ENCODE measurements around the gene LMO2. TPM values are rescaled to one million over a fixed set of nuclear protein-coding genes. Genes with fewer than 3 reads are reported as not detected.

The LMO2 gene
- total RNA-seq, 2 donors from 2014 or later, result 7.3 to 8.0 TPM

DNA sequence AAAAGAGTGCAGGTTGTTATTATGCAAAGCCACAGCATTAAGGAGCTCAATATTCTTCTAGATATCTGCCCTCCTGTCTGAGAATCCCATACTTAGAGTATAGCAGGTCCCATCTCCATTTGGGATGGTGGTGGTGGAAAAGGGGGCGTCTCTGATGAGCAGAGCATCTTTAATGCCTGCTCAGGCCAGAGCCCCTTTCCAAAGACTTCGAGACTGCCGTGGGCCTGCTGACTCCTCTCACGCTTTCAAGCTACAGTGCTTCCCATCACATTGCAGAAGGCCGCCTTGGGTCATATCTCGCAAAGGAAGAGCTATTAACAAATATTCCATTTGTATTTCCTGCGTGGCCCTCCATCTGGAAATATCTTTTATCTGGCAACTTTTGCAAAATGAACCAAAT lies 10.9 kb downstream of the LMO2 start:
- TF ChIP-seq POLR2A (IDR thresholded peaks at IDR 0.05), result no peak
- TF ChIP-seq, protein P1, sequence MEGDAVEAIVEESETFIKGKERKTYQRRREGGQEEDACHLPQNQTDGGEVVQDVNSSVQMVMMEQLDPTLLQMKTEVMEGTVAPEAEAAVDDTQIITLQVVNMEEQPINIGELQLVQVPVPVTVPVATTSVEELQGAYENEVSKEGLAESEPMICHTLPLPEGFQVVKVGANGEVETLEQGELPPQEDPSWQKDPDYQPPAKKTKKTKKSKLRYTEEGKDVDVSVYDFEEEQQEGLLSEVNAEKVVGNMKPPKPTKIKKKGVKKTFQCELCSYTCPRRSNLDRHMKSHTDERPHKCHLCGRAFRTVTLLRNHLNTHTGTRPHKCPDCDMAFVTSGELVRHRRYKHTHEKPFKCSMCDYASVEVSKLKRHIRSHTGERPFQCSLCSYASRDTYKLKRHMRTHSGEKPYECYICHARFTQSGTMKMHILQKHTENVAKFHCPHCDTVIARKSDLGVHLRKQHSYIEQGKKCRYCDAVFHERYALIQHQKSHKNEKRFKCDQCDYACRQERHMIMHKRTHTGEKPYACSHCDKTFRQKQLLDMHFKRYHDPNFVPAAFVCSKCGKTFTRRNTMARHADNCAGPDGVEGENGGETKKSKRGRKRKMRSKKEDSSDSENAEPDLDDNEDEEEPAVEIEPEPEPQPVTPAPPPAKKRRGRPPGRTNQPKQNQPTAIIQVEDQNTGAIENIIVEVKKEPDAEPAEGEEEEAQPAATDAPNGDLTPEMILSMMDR (IDR thresholded peaks at IDR 0.05), result no peak
- H3K36me3 ChIP-seq (replicated peaks in 1 of 2; ENCODE audit: insufficient read depth in 1 of 2, low read depth in 2 of 2), result no peaks in the 10 kb centered on the region
- H3K4me1 ChIP-seq, result no peaks in the 10 kb centered on the region
- WGBS, 2 donors, result 65 to 74% methylated on average over 7 of the region's 7 CpGs
- no peak overlapping the region for H3K27ac ChIP-seq
- ATAC-seq (no peak), DNase-seq (no peak)
- intact Hi-C loops (cut with DNase I), result no loop called here
- no peak overlapping the region for H3K4me3 ChIP-seq
- H3K9me3 ChIP-seq, result no peaks in the 10 kb centered on the region
- H3K27me3 ChIP-seq, result no peaks in the 10 kb centered on the region

DNA sequence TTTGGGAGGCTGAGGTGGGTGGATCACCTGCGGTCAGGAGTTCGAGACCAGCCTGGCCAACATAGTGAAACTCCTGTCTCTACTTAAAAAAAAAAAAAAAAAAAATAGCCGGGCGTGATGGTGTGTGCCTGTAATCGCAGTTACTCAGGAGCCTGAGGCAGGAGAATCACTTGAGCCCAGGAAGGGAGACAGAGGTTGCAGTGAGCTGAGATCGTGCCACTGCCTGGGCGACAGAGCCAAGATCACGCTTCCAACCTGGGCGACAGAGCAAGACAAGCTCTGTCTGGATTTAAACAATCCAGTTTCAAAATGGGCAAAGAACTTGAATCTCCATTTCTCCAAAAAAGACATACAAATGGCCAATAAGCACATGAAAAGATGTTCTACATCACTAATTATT lies 12.5 kb downstream of the LMO2 start:
- Histone ChIP-seq H3K27me3 (no peaks in the 10 kb centered on the region), H3K9me3 (no peaks in the 10 kb centered on the region), H3K27ac (no peak overlapping the region), H3K36me3 (replicated peaks in 1 of 2; ENCODE audit: insufficient read depth in 1 of 2, low read depth in 2 of 2) (no peaks in the 10 kb centered on the region), H3K4me1 (no peaks in the 10 kb centered on the region), H3K4me3 (no peak overlapping the region)
- 78 to 87% methylated on average over 9 of the region's 9 CpGs for WGBS, 2 donors
- intact Hi-C loops (cut with DNase I), result no loop called here
- ATAC-seq (no peak), DNase-seq (no peak)
- TF ChIP-seq POLR2A (IDR thresholded peaks at IDR 0.05), result no peak

DNA sequence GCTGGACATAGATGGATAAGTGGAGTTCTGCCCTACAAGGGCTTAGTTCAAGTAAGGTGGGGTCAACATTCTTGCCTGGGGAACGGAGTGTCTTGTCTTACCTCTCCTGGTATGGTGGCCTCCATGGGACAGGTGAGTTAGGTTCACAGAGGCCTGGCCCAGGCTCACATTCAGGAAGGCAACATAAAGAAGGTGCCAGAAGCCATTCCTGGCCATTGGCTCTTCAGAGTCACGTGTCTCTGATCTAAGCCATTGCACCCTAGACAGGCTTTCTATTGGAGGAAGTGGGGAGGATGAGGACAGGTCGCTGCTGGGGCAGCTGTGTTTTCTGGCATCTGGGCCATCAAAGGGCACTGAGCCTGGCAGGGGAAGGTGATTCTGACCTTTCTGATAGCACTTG lies 14.8 kb downstream of the LMO2 start:
- Histone ChIP-seq H3K27ac (no peak overlapping the region), H3K27me3 (no peaks in the 10 kb centered on the region), H3K36me3 (replicated peaks in 1 of 2; ENCODE audit: insufficient read depth in 1 of 2, low read depth in 2 of 2) (no peaks in the 10 kb centered on the region), H3K9me3 (no peaks in the 10 kb centered on the region), H3K4me3 (no peak overlapping the region), H3K4me1 (no peaks in the 10 kb centered on the region)
- no peak for TF ChIP-seq POLR2A (IDR thresholded peaks at IDR 0.05)
- TF ChIP-seq, protein P1 (IDR thresholded peaks at IDR 0.05), result no peak
- DNase-seq (no peak), ATAC-seq (no peak)
- intact Hi-C loops (cut with DNase I), result no loop called here
- 63 to 82% methylated on average over 3 of the region's 3 CpGs for WGBS, 2 donors

DNA sequence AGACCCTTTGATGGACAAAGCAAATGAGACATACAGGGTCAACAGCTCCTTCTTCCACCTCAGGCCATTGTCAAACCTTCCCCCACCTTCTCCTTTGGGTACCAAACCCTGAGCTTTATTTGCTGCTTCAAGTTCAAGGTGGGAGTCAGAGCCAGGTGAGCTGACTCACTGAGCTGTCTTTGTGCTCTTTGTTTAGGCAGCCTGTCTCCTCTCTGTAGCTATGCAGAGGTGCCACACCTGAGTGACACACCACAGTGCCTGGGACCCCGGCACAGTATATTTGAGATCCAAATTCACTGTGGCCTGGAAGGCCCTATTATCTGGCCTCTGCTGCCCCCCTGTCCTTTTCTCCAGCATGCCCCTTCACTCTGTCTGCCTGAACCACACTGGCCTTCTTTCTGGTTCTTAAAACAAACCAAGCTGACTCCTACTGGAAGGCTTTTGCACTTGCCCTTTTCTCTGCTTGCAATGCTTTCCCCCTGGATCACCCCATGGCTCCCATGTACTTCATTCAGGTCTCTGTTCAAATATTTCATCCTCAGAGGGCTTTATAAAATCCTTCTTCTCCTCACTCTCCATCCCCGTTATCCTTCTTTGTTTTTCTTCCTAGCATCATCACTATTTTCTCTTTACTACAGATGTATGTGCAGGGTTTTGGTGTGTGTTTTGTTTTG lies 16.1 kb downstream of the LMO2 start:
- Histone ChIP-seq H3K27me3 (no peaks in the 10 kb centered on the region), H3K27ac (no peak overlapping the region), H3K36me3 (replicated peaks in 1 of 2; ENCODE audit: insufficient read depth in 1 of 2, low read depth in 2 of 2) (no peaks in the 10 kb centered on the region), H3K9me3 (no peaks in the 10 kb centered on the region), H3K4me1 (no peaks in the 10 kb centered on the region), H3K4me3 (no peak overlapping the region)
- TF ChIP-seq, protein P1 (IDR thresholded peaks at IDR 0.05), result no peak
- TF ChIP-seq POLR2A (IDR thresholded peaks at IDR 0.05), result no peak
- DNase-seq, result no peak
- intact Hi-C loops (cut with DNase I), result no loop called here
- ATAC-seq, result no peak
- WGBS, 2 donors, result 79 to 86% methylated on average over 2 of the region's 2 CpGs

DNA sequence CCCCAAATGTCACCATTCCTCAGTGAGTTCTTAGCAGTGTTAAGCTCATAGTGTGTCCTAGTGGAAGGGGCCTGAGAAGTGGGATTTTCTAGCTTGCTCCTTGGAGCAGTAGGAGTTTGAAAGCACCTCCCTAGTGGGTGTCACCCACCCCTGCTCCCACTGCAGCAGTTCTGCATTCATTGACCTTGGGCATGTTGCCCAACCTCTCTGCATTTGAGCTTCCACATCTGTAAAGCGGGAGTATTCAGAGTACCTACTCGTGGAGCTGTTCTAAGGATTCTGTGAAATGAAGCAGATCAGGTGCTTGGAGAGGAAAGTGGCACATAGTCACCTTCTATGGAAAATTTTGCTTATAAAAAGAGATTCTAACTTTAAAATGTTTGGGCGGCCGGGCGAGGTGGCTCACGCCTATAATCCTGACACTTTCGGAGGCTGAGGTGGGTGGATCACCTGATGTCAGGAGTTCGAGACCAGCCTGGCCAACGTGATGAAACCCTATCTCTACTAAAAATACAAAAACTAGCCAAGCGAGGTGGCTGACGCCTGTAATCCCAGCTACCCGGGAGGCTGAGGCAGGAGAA lies 16.9 kb downstream of the LMO2 start:
- Histone ChIP-seq H3K36me3 (replicated peaks in 1 of 2; ENCODE audit: insufficient read depth in 1 of 2, low read depth in 2 of 2) (no peaks in the 10 kb centered on the region), H3K4me3 (no peak overlapping the region), H3K27ac (no peak overlapping the region), H3K9me3 (no peaks in the 10 kb centered on the region), H3K4me1 (peaks cover 7% of the 10 kb centered on the region), H3K27me3 (no peaks in the 10 kb centered on the region)
- DNase-seq (no peak), ATAC-seq (no peak)
- TF ChIP-seq POLR2A (IDR thresholded peaks at IDR 0.05), result no peak
- TF ChIP-seq, protein P1 (IDR thresholded peaks at IDR 0.05), result no peak
- intact Hi-C loops (cut with DNase I), result no loop called here
- 72 to 81% methylated on average over 12 of the region's 12 CpGs for WGBS, 2 donors
